Endothelial cell (in vitro differentiated cells): ENCODE results near the gene SH3BP1. TPM values are rescaled to one million over a fixed set of nuclear protein-coding genes. Genes with fewer than 3 reads are reported as not detected.
"Not testable (repeated sequence)": the region's sequence is repeated elsewhere in the genome, so short reads cannot be mapped to it uniquely, and the experiment has no call there.

ENCODE experiments used
- DNase-seq: peaks from one replicate; pipeline ENCODE4 v3.0.0; 2021; ENCODE audit warnings: low spot score
- H3K27ac Mint-ChIP-seq: one replicate; pipeline ENCODE4 v1.8.0; 2021; ENCODE audit warnings: mixed read lengths, inconsistent platforms; ENCODE audit not compliant: unreplicated experiment
- H3K27me3 Mint-ChIP-seq: one replicate; pipeline ENCODE4 v1.8.0; 2021; ENCODE audit warnings: mild to moderate bottlenecking, moderate library complexity, mixed read lengths, inconsistent platforms; ENCODE audit not compliant: unreplicated experiment
- H3K36me3 Mint-ChIP-seq: one replicate; pipeline ENCODE4 v1.8.0; 2021; ENCODE audit warnings: mild to moderate bottlenecking, low read depth, mixed read lengths, inconsistent platforms; ENCODE audit not compliant: unreplicated experiment
- H3K4me1 Mint-ChIP-seq: one replicate; pipeline ENCODE4 v1.8.0; 2021; ENCODE audit warnings: mild to moderate bottlenecking, mixed read lengths, inconsistent platforms; ENCODE audit not compliant: unreplicated experiment
- H3K4me3 Mint-ChIP-seq: one replicate; pipeline ENCODE4 v1.8.0; 2021; ENCODE audit warnings: mild to moderate bottlenecking, mixed read lengths, inconsistent platforms; ENCODE audit not compliant: unreplicated experiment
- H3K9me3 Mint-ChIP-seq: one replicate; pipeline ENCODE4 v1.8.0; 2021; ENCODE audit warnings: mixed read lengths, inconsistent platforms; ENCODE audit not compliant: unreplicated experiment
- CTCF ChIP-seq: fragments of 200-600 bp; sonication (generic); IDR thresholded peaks from one replicate; pipeline ENCODE4 v1.5.0; 2021; ENCODE audit warnings: antibody characterized with exemption; ENCODE audit not compliant: unreplicated experiment
- total RNA-seq: library from RNA; stranded (reverse); fragmentation: NEBNext Ultra II Directional; extraction: Animal tissue kit (Norgen Biotek cat#: 25700); gene quantifications from one replicate; pipeline ENCODE4 v1.2.1, GENCODE V29; 2021; ENCODE audit not compliant: unreplicated experiment

SH3BP1 gene
- total RNA-seq, 1 donor from 2014 or later = 11.6 TPM

GRCh38 chr22:37601203-37601539, 38.3 kb upstream of the SH3BP1 start:
- Mint-ChIP-seq H3K9me3 (no peaks in the 10 kb centered on the region), H3K36me3 (no peaks in the 10 kb centered on the region), H3K4me3 (no peak overlapping the region), H3K27me3 (no peaks in the 10 kb centered on the region), H3K27ac (no peak overlapping the region), H3K4me1 (peaks cover 7% of the 10 kb centered on the region)
- DNase-seq = no peak
- no peak for TF ChIP-seq CTCF

- Mint-ChIP-seq H3K4me1 (peaks cover 7% of the 10 kb centered on the region), H3K27ac (no peak overlapping the region), H3K27me3 (no peaks in the 10 kb centered on the region), H3K9me3 (no peaks in the 10 kb centered on the region), H3K36me3 (no peaks in the 10 kb centered on the region), H3K4me3 (peak overlapping the region; percentile 56)
- no peak for TF ChIP-seq CTCF
- DNase-seq = no peak
Observed at GRCh38 chr22:37601540-37602442, 37.7 kb upstream of the SH3BP1 start.

GRCh38 chr22:37602546-37603277, 36.8 kb upstream of the SH3BP1 start:
- H3K4me3 Mint-ChIP-seq, H3K9me3 Mint-ChIP-seq, DNase-seq, H3K36me3 Mint-ChIP-seq, H3K27ac Mint-ChIP-seq, H3K27me3 Mint-ChIP-seq, H3K4me1 Mint-ChIP-seq: not testable (repeated sequence)

GRCh38 chr22:37604074-37604473, 35.4 kb upstream of the SH3BP1 start:
- no peak for TF ChIP-seq CTCF
- H3K27ac Mint-ChIP-seq = no peak overlapping the region
- H3K27me3 Mint-ChIP-seq = peaks cover 6% of the 10 kb centered on the region
- no peak overlapping the region for H3K4me3 Mint-ChIP-seq
- H3K36me3 Mint-ChIP-seq = no peaks in the 10 kb centered on the region
- H3K9me3 Mint-ChIP-seq = no peaks in the 10 kb centered on the region
- no peak for DNase-seq
- H3K4me1 Mint-ChIP-seq = peaks cover 10% of the 10 kb centered on the region

- no peaks in the 10 kb centered on the region for H3K9me3 Mint-ChIP-seq
- no peak overlapping the region for H3K27ac Mint-ChIP-seq
- H3K4me1 Mint-ChIP-seq = peaks cover 17% of the 10 kb centered on the region
- DNase-seq = no peak
- H3K27me3 Mint-ChIP-seq = peaks cover 6% of the 10 kb centered on the region
- no peaks in the 10 kb centered on the region for H3K36me3 Mint-ChIP-seq
- no peak overlapping the region for H3K4me3 Mint-ChIP-seq
- no peak for TF ChIP-seq CTCF
Observed at GRCh38 chr22:37604875-37605274, 34.6 kb upstream of the SH3BP1 start.
